Right lung (tissue), 5 donors: ENCODE results near the gene PTPRM. TPM values are rescaled to one million over a fixed set of nuclear protein-coding genes. Genes with fewer than 3 reads are reported as not detected.

Source experiments
- DNase-seq, 2 donors: peaks; one replicate each; pipeline ENCODE4 v3.0.0-alpha.2; 2013
- polyA plus RNA-seq, 5 donors: library from polyadenylated mRNA; unstranded; fragments of 120-200 nt; gene quantifications; one replicate each; pipeline versions ENCODE4 v1.2.1 to v1.2.3, GENCODE V29; 2013; ENCODE audit warnings: inconsistent platforms in 1 of 5, low replicate concordance in 1 of 5; ENCODE audit not compliant: insufficient read length in 5 of 5, insufficient read depth in 1 of 5

Gene PTPRM
- polyA plus RNA-seq, 5 donors = 81.3 to 105 (median 93.0) TPM

GRCh38 chr18:7896161-7896560 lies 329.0 kb downstream of the PTPRM start:
- no peak for DNase-seq

- DNase-seq = no peak
These were observed 329.8 kb downstream of the PTPRM start for GRCh38 chr18:7896805-7897518.

- DNase-seq = no peak
These were observed 331.1 kb downstream of the PTPRM start for GRCh38 chr18:7898181-7898580.

GRCh38 chr18:7899078-7899477 lies 332.0 kb downstream of the PTPRM start:
- DNase-seq = no peak

DNA sequence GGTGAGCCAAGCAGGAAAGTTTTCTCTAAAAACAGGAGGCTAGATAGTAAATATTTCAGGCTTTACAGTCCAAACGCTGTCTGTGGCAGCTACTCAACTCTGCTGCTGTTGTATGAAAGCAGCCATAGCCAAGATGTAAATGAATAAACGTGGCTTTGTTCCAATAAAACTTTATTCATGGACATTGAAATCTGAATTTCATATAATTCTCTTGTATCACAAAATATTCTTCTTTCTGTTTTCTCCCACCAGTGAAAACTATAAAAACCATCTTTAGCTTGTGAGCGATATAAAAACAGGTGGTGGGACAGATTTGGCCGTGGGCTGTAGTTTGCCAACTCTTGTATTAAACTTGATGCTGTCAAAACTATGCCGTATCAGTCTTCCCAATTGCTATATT lies 333.0 kb downstream of the PTPRM start:
- DNase-seq = no peak

DNA sequence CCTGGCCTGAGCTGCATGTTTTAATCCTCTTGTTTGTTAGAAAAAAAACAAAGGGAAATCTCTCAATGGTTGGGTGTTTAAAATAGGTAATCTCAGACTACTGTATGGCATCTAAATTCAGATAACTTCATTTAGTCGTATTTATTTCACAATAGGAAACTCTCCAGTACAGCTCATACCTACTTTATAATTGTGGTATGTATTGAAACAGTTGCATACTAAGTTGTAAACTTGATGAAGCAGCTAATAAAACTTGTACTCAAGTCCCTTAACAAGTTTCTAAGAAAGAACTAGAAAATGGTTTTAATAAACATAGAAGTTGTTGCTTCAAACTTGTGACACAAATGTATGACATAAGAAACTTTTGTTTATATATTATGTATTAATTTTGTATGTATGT lies 334.5 kb downstream of the PTPRM start:
- DNase-seq = no peak

- DNase-seq = no peak
These were observed 335.3 kb downstream of the PTPRM start for GRCh38 chr18:7902399-7902839.

- no peak for DNase-seq
These were observed 337.4 kb downstream of the PTPRM start for GRCh38 chr18:7904529-7904928.

GRCh38 chr18:7908681-7909299 lies 341.7 kb downstream of the PTPRM start:
- DNase-seq = no peak

- no peak for DNase-seq
These were observed 347.9 kb downstream of the PTPRM start for GRCh38 chr18:7914834-7915670.

DNA sequence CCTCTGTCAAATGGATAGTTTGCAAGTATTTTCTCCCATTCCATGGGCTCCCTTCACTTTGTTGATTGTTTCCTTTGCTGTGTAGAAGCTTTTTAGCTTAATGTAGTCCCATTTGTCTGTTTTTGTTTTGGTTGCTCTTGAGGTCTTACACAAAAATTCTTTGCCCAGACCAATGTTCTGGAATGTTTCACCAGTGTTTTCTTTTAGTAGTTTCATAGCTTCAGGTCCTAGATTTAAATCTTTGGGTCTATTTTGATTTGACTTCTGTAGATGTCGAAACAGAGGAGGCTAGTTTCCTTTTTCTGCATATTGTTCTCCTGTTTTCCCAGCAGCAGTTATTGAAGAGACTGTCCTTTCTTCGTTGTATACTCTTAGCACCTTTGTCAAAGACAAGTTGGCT lies 351.6 kb downstream of the PTPRM start:
- no peak for DNase-seq

- DNase-seq = no peak
These were observed 352.4 kb downstream of the PTPRM start for GRCh38 chr18:7919565-7919964.

DNA sequence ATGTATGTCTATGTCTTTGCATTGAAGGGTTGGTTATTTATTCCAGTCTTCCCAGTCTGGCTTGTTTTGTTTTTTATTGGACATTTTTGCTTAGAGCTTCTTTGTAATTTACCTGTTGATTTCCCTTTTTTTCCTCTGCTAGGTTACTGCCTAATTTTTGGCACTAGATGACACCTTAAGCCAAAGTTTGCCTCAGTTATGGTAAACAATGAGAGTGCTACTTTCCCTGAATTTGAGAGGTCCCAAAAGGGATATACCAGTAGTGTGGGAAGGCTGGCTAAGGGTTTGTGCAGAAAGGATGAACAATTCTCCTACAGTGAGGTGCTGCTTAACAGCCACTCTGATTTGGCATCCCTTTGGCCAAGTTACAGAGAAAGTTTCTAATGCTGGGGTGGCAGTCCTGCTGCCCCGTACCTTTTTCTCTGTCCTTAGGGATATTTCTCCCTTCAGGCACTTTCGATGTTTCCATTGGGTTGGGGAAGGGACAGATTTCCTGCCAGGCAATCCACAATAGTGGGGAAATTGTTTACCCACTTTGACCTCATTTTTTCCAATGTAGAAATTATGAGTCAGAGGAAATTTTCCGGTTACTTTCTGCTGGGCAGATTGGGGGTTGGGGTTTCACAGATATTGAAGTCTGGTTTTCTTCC lies 354.9 kb downstream of the PTPRM start:
- no peak for DNase-seq

- DNase-seq = no peak
These were observed 356.0 kb downstream of the PTPRM start for GRCh38 chr18:7923105-7923504.

GRCh38 chr18:7924616-7925015 lies 357.5 kb downstream of the PTPRM start:
- DNase-seq = no peak

DNA sequence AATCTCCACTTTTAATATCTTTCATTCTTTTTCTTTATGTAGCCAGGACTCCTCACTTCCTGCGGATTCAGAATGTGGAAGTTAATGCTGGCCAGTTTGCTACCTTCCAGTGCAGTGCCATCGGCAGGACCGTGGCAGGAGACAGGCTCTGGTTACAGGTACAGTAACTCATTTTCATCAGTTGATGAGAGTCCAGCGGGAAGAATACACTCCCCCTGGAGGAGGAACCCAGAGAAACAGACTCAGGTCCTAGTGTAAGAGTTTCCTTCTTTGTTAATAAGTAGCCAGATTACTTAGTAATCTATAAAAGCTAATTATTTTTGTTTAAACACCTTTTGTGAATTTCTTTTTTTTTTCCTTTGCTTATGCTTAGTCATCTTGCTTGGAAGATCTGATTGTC lies 359.4 kb downstream of the PTPRM start:
- DNase-seq = no peak

DNA sequence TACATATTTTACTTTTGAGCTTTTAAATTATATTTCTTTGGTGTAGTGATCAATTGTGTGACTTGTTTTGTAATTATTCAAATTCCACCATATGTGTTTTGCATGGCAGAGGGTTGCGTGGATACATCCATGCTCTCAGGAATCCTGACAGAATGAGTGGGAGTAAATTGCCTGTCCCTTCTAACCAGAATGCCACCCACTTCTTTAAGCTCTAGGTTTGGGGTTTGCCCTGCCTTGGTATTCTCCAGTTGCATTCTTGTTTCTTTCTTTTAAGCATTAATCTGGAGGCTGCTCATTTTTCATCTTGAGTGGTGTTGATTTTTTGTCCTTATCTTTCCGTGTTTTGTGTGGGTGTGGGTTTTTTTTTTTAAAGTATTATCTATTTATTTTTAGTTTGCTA lies 360.0 kb downstream of the PTPRM start:
- DNase-seq = no peak

DNA sequence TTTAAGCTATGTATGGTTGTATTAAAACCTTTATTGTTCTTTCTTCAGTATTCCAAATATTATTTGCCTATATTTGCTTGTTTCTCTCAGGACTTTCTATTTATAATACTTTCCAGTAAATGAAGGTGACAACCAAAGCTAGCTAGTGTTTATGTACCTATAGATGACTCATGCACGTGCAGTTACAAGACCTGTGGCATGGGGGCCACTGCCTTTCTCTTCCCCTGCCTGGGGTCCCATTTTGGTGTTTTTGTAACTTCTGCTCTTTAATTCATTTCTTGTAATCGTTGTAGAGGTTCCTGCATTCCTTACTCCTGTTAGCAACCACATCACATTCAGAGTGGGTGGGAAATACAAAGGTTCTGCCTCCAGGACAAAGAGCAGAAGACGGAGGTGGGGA lies 364.6 kb downstream of the PTPRM start:
- no peak for DNase-seq

DNA sequence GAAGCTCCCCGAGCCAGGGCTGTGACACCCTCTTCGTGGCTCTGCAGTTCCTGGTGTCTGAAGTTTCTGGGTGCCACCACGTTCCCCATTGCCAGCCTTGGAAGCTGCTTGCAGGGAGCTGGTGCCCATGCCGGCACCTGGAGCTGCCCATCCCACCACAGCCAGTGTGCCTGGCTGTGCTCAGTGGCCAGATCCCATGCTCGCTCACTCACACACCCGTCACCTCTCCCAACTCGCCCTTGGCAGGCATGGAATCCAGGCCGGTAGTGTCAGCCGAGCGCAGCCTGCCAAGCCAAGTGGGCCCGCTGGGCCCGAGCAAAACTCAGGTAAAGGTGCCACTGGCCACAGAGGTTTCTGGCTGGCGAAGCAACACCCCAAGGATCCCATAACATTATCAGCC lies 370.2 kb downstream of the PTPRM start:
- no peak for DNase-seq

DNA sequence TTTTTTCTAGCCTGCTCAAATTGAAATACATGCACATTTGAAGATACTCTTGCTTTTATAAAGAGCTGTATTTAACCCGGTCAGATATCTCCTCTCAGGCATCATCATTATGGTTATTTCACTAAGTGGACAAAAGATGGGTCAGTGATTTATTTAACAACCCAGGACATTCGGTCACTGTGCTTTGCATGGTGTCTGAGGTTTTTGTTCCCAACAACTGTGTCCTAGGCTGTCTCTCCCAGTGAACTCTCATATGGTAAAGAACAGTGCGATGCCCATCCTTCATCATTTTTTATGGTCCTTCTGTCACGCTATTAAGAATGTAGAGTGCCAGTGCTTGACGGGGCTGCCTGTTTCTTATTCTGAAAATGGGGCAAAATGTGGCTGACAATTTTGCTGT lies 372.4 kb downstream of the PTPRM start:
- DNase-seq = no peak

DNA sequence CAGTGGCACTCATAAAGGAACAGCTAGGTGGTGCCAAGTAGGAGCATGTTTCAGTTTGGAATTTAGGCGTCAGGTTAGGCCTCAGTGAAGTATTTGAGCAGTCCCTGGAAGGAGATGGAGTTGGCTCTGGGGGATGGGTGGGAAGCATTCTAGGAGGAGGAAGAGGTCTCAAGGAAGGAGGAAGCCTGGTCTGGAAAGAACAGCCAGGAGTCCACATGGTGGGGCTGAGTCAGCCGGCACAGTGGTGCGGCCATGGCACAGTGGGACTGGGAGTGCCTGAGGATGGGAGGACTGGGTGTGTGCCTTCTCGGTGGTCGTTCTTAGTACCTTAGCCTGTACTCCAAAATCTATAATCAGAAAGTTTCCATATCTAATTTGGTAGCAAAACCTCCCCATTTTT lies 373.3 kb downstream of the PTPRM start:
- DNase-seq = no peak

DNA sequence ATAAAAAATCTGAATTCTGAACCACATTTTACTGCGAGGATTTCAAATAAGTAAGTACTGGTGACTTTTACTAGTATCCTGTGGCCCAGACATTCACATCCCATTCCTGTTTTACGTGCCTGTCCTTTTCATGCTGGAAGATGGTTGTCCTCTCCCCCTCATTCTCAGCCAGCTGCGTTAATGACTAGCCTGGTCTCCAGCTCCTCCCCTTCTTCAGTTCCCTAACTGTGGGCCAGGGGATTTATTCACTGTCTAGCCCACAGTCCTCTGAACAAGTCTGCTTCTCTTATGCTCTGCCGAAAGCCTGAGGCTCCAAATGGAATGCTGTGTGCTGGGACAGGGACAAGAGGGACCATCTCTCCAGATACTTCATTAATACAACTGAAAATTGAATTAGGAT lies 373.9 kb downstream of the PTPRM start:
- DNase-seq = no peak
